Loucy (cell line): ENCODE results near the gene GLO1.

Experiments used
- H2AFZ ChIP-seq: fragments of 200-600 bp; sonication (generic); 2 replicates; pipeline ENCODE4 v1.6.0; 2016; ENCODE audit warnings: antibody characterized with exemption, mild to moderate bottlenecking, low read length, moderate library complexity
- H3F3A ChIP-seq: fragments of 200-600 bp; 2 replicates; pipeline ENCODE4 v1.6.0; 2016; ENCODE audit warnings: antibody characterized with exemption, low read depth, mild to moderate bottlenecking
- H3K27me3 ChIP-seq: fragments of 200-600 bp; sonication (generic); 2 replicates; pipeline ENCODE4 v1.6.1; 2014; ENCODE audit warnings: low read length, mild to moderate bottlenecking; ENCODE audit not compliant: insufficient read depth, poor library complexity, severe bottlenecking
- H3K36me3 ChIP-seq: fragments of 200-600 bp; sonication (generic); 2 replicates; pipeline ENCODE4 v1.6.1; 2016; ENCODE audit warnings: low read length; ENCODE audit not compliant: insufficient read depth
- H3K4me1 ChIP-seq: fragments of 200-600 bp; sonication (generic); 2 replicates; pipeline ENCODE4 v1.5.1; 2014; ENCODE audit warnings: low read length, mild to moderate bottlenecking; ENCODE audit not compliant: insufficient read depth, poor library complexity, severe bottlenecking
- H3K4me2 ChIP-seq: fragments of 200-600 bp; sonication (generic); 2 replicates; pipeline ENCODE4 v1.6.0; 2014; ENCODE audit warnings: antibody characterized with exemption, low read length, low read depth, mild to moderate bottlenecking; ENCODE audit not compliant: poor library complexity, severe bottlenecking
- H3K4me3 ChIP-seq: fragments of 200-600 bp; sonication (generic); 2 replicates; pipeline ENCODE4 v1.5.1; 2014; ENCODE audit warnings: low read length, mild to moderate bottlenecking, mixed read lengths; ENCODE audit not compliant: poor library complexity, severe bottlenecking
- H3K79me2 ChIP-seq: fragments of 200-600 bp; sonication (generic); 2 replicates; pipeline ENCODE4 v1.6.1; 2014; ENCODE audit warnings: low read length; ENCODE audit not compliant: insufficient read depth
- H3K9ac ChIP-seq: fragments of 200-600 bp; sonication (generic); 2 replicates; pipeline ENCODE4 v1.6.0; 2014; ENCODE audit warnings: mild to moderate bottlenecking, low read depth, low read length, moderate library complexity; ENCODE audit not compliant: poor library complexity, severe bottlenecking
- H3K9me2 ChIP-seq: fragments of 200-600 bp; sonication (generic); replicated peaks from 2 replicates; pipeline ENCODE4 v1.6.1; 2016; ENCODE audit warnings: low read depth, low read length, mixed read lengths
- H3K9me3 ChIP-seq: fragments of 200-600 bp; sonication (generic); 2 replicates; pipeline ENCODE4 v1.6.1; 2014; ENCODE audit warnings: mild to moderate bottlenecking, antibody characterized with exemption, low read length, low read depth; ENCODE audit not compliant: insufficient read depth
- H4K20me1 ChIP-seq: fragments of 200-600 bp; sonication (generic); 2 replicates; pipeline ENCODE4 v1.6.0; 2014; ENCODE audit warnings: antibody characterized with exemption, low read length, mild to moderate bottlenecking; ENCODE audit not compliant: insufficient read depth, poor library complexity, severe bottlenecking
- CTCF ChIP-seq: fragments of 200-600 bp; sonication (generic); conservative IDR thresholded peaks from 2 replicates; pipeline ENCODE4 v1.5.1; 2014; ENCODE audit warnings: mild to moderate bottlenecking, antibody characterized with exemption, low read length
- EZH2phosphoT487 ChIP-seq: fragments of 200-600 bp; IDR thresholded peaks from 2 replicates; pipeline ENCODE4 v1.6.1; 2018; ENCODE audit warnings: antibody characterized with exemption, mild to moderate bottlenecking, moderate library complexity, borderline replicate concordance

GLO1 gene

GRCh38 chr6:38648629-38649028 is 54.3 kb downstream of the GLO1 start:
- Histone ChIP-seq H4K20me1 (no peaks in the 10 kb centered on the region), H3K9ac (no peak overlapping the region), H3K36me3 (no peaks in the 10 kb centered on the region), H3K9me2 (no peaks in the 10 kb centered on the region), H3K4me3 (no peak overlapping the region), H3K4me2 (no peak overlapping the region), H3K4me1 (no peaks in the 10 kb centered on the region), H3K9me3 (no peaks in the 10 kb centered on the region), H3K27me3 (no peaks in the 10 kb centered on the region), H3K79me2 (no peaks in the 10 kb centered on the region), H3F3A (no peaks in the 10 kb centered on the region), H2AFZ (no peak overlapping the region)
- TF ChIP-seq CTCF (no peak), EZH2phosphoT487 (no peak)

- H3K4me3 ChIP-seq: no peak overlapping the region
- no peaks in the 10 kb centered on the region for H3K4me1 ChIP-seq
- no peaks in the 10 kb centered on the region for H3K9me3 ChIP-seq
- no peaks in the 10 kb centered on the region for H3F3A ChIP-seq
- H3K79me2 ChIP-seq: no peaks in the 10 kb centered on the region
- H4K20me1 ChIP-seq: no peaks in the 10 kb centered on the region
- H3K9me2 ChIP-seq: no peaks in the 10 kb centered on the region
- H2AFZ ChIP-seq: no peak overlapping the region
- no peak overlapping the region for H3K4me2 ChIP-seq
- H3K9ac ChIP-seq: no peak overlapping the region
- no peaks in the 10 kb centered on the region for H3K36me3 ChIP-seq
- TF ChIP-seq EZH2phosphoT487 (no peak), CTCF (no peak)
- no peaks in the 10 kb centered on the region for H3K27me3 ChIP-seq
Observed at GRCh38 chr6:38646166-38646878, 56.6 kb downstream of the GLO1 start.

- TF ChIP-seq EZH2phosphoT487 (no peak), CTCF (no peak)
Observed at GRCh38 chr6:38644951-38645350, 58.0 kb downstream of the GLO1 start.

More at GRCh38 chr6:38644951-38645350, 58.0 kb downstream of the GLO1 start:
- H4K20me1 ChIP-seq: no peaks in the 10 kb centered on the region
- no peaks in the 10 kb centered on the region for H3K79me2 ChIP-seq
- H3K27me3 ChIP-seq: no peaks in the 10 kb centered on the region
- H2AFZ ChIP-seq: no peak overlapping the region
- no peaks in the 10 kb centered on the region for H3K9me3 ChIP-seq
- H3K4me1 ChIP-seq: peaks cover 11% of the 10 kb centered on the region
- H3K4me3 ChIP-seq: no peak overlapping the region
- no peaks in the 10 kb centered on the region for H3K36me3 ChIP-seq
- no peak overlapping the region for H3K9ac ChIP-seq
- H3K9me2 ChIP-seq: no peaks in the 10 kb centered on the region
- H3F3A ChIP-seq: no peaks in the 10 kb centered on the region
- no peak overlapping the region for H3K4me2 ChIP-seq
